Measurements from ENCODE around the gene VSIR.

VSIR gene

GRCh38 chr10:71763352-71764127 is 9.8 kb downstream of the VSIR start:
- DNase-seq: no peak

- no peak for DNase-seq
Measured at GRCh38 chr10:71762324-71762723, 11.0 kb downstream of the VSIR start.

GRCh38 chr10:71761541-71762113 is 11.7 kb downstream of the VSIR start:
- no peak for DNase-seq

GRCh38 chr10:71761105-71761511 is 12.2 kb downstream of the VSIR start:
- no peak for DNase-seq

GRCh38 chr10:71757399-71757922 is 15.9 kb downstream of the VSIR start:
- no peak for DNase-seq

- no peak for DNase-seq
Measured at GRCh38 chr10:71756311-71757191, 16.8 kb downstream of the VSIR start.

- DNase-seq: no peak
Measured at GRCh38 chr10:71755179-71755879, 18.0 kb downstream of the VSIR start.

- no peak for DNase-seq
Measured at GRCh38 chr10:71754562-71754961, 18.8 kb downstream of the VSIR start.

- DNase-seq: no peak
Measured at GRCh38 chr10:71753960-71754505, 19.3 kb downstream of the VSIR start.

- no peak for DNase-seq
Measured at GRCh38 chr10:71753091-71753959, 20.0 kb downstream of the VSIR start.

GRCh38 chr10:71752391-71753090 is 20.8 kb downstream of the VSIR start:
- no peak for DNase-seq

- DNase-seq: no peak
Measured at GRCh38 chr10:71751515-71752224, 21.6 kb downstream of the VSIR start.

GRCh38 chr10:71750986-71751385 is 22.3 kb downstream of the VSIR start:
- no peak for DNase-seq

- DNase-seq: no peak
Measured at GRCh38 chr10:71750124-71750841, 23.0 kb downstream of the VSIR start.

- no peak for DNase-seq
Measured at GRCh38 chr10:71749396-71749795, 23.9 kb downstream of the VSIR start.

GRCh38 chr10:71748671-71749191 is 24.6 kb downstream of the VSIR start:
- no peak for DNase-seq

GRCh38 chr10:71747551-71748523 is 25.5 kb downstream of the VSIR start:
- DNase-seq: no peak

- DNase-seq: no peak
Measured at GRCh38 chr10:71747039-71747531, 26.2 kb downstream of the VSIR start.
